ENCODE measurements around the gene SH3BP1.

- TF ChIP-seq POLR2AphosphoS5 (IDR thresholded peaks at IDR 0.05; ENCODE audit: low read depth, low read length) = no peak
- no peak for TF ChIP-seq POLR2A (IDR thresholded peaks at IDR 0.05; ENCODE audit: low read depth, low read length)
- no peak for TF ChIP-seq TAF1 (IDR thresholded peaks at IDR 0.05; ENCODE audit: low read depth, low read length)
Measured at GRCh38 chr22:37624876-37625275, 14.6 kb upstream of the SH3BP1 start.

Data from GM12891 (cell line).